Activated T-cell treated with anti-CD3 and anti-CD28 coated beads, Interleukin-2, amount 50 U/mL, for 48 hours (primary cell): ENCODE results near the gene SLC29A3.
"Not testable (repeated sequence)": the region's sequence is repeated elsewhere in the genome, so short reads cannot be mapped to it uniquely, and the experiment has no call there.

ENCODE experiments used
- DNase-seq, 2 experiments: peaks; one replicate each; pipeline ENCODE4 v3.0.0-alpha.2; 2020

SLC29A3 gene

GRCh38 chr10:71348850-71349249 is 29.8 kb downstream of the SLC29A3 start:
- DNase-seq: no peak

DNA sequence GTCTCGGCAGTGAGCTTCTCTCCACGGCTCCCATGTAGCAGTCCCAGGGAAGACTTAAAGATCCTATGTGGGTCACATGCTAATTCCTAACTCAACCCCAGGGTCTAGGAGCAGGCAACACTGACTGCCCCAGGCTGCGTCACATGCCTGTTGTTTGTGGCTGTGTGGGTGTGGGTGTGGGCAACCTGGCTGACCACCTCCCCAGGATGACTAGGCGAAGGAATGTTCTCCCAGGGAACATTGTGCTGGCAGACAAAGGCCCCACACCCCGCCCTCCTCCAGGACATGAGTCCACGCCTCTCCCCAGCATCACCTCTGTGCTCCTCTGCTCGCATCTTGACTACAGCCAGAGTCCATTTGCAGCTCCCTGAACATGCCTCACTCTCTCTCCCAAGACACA is 30.3 kb downstream of the SLC29A3 start:
- DNase-seq: no peak

- DNase-seq: no peak
These were observed 32.0 kb downstream of the SLC29A3 start for GRCh38 chr10:71351087-71351486.

DNA sequence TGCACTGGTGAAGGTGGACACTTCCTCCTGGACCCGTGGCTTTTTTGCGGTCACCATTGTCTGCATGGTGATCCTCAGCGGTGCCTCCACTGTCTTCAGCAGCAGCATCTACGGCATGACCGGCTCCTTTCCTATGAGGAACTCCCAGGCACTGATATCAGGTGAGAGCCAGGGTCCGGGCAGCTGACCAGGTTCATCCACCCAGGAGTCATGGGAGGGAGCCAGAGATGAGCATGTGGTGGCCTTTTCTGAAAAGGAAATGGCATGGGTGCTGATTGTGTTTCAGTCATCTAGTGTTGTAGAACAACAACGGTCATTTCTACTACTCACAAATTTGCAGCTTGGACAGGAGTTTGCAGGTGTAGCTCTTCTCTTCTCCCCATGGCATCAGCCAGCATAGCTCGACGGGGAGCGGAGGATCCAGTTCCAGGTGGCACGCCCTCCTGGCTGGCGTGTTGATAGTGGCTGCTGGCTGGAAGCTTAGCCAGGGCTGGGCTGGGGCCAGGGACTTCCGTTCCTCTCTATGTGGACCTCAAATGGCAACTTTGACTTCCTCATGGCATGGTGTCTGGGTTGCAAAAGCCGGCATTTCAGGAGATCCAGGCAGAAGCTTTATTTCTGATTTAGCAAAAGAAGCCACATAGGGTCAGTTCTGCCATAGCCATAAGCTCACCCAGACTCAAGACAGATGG is 32.7 kb downstream of the SLC29A3 start:
- no peak for DNase-seq

GRCh38 chr10:71353639-71354038 is 34.6 kb downstream of the SLC29A3 start:
- DNase-seq: no peak

GRCh38 chr10:71354776-71355175 is 35.7 kb downstream of the SLC29A3 start:
- DNase-seq: no peak

- no peak for DNase-seq
These were observed 36.8 kb downstream of the SLC29A3 start for GRCh38 chr10:71355886-71356285.

- no peak for DNase-seq
These were observed 38.8 kb downstream of the SLC29A3 start for GRCh38 chr10:71357792-71358265.

GRCh38 chr10:71358277-71358676 is 39.2 kb downstream of the SLC29A3 start:
- DNase-seq: no peak

DNA sequence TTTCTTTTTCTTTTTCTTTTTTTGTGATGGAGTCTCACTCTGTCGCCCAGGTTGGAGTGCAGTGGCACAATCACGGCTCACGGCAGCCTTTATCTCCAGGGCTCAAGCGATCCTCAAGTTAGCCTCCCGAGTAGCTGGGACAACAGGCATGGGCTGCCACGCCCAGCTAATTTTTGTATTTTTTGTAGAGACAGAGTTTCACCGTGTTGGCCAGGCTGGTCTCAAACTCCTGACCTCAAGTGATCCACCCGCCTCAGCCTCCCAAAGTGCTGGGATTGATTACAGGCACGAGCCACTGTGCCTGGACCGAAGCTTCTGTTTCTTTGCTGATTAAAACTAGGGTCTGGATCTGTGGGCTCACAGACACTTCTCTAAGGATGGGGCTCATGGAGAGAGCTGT is 39.8 kb downstream of the SLC29A3 start:
- not testable (repeated sequence) for DNase-seq

GRCh38 chr10:71359364-71360046 is 40.4 kb downstream of the SLC29A3 start:
- DNase-seq: no peak

- no peak for DNase-seq
These were observed 41.7 kb downstream of the SLC29A3 start for GRCh38 chr10:71360735-71361134.

GRCh38 chr10:71361581-71361980 is 42.5 kb downstream of the SLC29A3 start:
- DNase-seq: no peak

DNA sequence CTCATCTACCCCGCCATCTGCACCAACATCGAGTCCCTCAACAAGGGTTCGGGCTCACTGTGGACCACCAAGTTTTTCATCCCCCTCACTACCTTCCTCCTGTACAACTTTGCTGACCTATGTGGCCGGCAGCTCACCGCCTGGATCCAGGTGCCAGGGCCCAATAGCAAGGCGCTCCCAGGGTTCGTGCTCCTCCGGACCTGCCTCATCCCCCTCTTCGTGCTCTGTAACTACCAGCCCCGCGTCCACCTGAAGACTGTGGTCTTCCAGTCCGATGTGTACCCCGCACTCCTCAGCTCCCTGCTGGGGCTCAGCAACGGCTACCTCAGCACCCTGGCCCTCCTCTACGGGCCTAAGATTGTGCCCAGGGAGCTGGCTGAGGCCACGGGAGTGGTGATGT is 43.1 kb downstream of the SLC29A3 start:
- DNase-seq: no peak

GRCh38 chr10:71363936-71364335 is 44.9 kb downstream of the SLC29A3 start:
- DNase-seq: no peak

DNA sequence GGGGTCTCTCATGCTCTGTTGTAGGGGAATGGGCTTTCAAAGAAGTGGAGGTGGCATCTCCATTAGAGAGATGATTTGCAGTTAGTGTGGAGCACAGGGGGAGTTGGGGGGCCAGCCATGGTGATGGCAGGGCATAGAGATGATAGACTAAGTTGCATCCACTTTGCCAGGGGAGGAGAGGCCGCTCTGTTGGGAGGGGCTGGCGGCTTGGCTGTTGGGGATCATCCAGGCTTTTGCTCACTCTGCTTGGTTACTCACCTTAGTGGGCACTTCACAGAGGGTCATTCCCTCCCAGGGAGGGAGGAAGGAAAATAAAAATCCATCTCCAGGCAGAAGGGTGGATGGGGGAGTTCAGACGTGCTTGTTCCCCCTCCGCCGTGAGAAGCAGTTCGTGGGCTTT is 46.3 kb downstream of the SLC29A3 start:
- no peak for DNase-seq

DNA sequence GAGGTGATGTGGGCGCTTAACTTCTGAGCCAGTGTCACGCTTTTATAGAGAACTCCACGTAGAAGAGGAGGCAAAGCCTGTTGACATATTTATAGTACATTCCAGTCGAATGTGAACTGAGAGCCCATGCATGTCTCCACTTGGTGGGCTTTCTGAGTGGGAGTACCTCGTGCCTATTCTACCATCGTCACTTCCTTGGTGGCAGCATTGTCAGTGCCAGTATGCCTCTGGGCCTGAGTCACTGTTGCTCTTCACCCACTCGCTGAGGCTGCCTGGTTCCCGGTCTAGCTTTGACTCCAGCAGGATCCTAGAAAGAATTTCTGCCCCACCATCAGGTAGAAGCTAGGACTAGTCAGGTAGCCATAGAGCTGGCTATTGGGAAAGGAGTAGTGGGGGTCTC is 47.6 kb downstream of the SLC29A3 start:
- no peak for DNase-seq

DNA sequence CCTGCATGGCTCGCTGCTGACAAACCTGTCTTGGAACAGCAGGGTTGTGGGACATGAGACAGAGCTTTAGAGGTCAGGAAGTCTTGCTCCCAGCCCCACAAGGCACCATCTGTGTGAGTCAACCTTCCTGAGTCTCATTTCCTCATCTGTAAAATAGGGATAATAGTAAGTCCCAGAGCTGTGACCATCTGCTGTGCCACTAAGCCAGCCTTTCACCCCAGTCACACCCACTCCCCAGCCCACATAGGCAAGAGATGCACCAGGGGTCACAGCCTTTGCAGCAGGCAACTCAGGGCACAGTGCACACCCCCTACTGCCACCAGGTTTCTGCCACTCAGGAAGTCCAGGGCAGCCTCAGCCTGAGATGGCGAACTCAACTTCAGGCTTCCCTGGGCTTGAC is 48.2 kb downstream of the SLC29A3 start:
- no peak for DNase-seq

DNA sequence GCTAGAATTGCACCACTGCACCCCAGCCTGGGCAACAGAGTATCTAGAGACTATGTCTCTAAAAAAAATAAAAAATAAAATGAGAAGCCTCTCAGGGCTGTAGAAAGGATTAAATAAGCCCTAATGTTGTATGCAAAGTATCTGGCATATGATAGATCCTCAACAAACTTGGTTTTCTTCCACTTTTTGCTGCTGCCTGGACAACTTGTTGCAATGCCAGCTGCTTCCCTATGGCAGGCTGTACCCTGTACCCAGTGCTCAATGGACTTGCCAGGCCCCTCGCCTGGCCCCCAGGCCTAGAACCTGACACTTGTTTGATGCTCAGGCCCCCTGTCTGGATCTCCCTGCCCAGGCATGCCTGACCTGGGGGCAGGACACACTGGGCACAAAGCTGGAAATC is 49.1 kb downstream of the SLC29A3 start:
- DNase-seq: no peak

DNA sequence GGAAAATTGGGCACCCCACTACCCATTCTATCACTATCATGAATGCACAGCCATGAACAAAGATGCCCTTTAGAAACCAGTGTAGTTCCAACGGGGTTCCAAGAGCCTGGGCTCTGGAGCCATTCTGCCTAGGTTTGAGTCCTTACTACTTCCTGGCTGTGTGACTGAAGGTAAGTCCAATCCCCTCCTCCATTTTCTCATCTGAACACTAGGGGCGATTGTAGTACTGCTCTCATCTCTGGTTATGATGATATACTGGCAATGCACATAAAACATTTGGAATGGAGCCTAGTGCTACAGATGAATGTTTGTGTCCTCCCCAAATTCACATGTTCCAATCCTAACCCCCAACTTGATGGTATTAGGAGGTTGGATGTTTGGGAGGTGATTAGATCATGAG is 49.6 kb downstream of the SLC29A3 start:
- no peak for DNase-seq

DNA sequence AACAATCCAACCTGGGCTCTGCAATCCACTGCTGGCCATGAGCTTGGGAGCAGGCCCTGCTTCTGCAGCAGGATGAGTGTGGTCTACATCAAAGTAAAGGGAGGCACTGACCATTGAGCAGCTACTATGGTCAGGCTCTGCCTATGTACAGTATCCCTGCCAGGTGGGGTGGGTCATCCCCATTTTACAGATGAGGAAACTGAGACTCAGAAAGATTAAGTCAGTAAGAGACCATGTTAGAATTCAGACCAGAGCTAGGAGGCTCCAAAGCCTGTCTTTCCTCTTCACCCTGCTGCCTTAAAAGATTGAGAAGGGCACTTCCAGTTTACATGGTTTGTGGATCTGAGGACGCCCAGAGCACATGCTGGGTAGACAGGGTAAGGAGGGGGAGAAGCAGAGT is 50.5 kb downstream of the SLC29A3 start:
- DNase-seq: no peak

GRCh38 chr10:71370031-71370430 is 51.0 kb downstream of the SLC29A3 start:
- no peak for DNase-seq

DNA sequence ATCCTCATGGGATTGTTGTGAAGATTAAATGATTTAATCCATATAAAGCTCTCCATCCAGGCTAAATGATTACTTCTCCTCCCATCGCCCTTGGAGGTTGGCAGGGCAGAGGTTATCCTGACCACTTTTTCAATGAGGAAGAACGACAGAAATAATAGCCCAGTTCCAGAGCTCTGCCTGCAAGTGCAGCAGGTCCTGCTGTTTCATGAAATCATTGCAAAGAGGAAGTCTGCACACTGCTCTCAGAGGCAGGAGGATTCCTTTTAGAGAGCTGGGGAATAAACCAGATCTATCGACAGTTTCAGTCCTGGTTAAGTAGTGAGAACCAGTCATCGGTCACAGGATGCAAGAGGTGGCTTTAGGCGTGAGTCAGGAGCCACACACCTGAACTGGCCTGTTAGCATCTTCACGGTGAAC is 52.7 kb downstream of the SLC29A3 start:
- no peak for DNase-seq

GRCh38 chr10:71372882-71373495 is 53.9 kb downstream of the SLC29A3 start:
- DNase-seq: no peak
